ENCODE results near the gene MUS81. TPM values are rescaled to one million over a fixed set of nuclear protein-coding genes. Genes with fewer than 3 reads are reported as not detected.

Gene MUS81
- total and polyA plus RNA-seq, 2 of the 13 experiments (the other 11 are each of a cell fraction or from before 2014, with no cell fraction given) = 25.6 to 30.2 TPM

DNA sequence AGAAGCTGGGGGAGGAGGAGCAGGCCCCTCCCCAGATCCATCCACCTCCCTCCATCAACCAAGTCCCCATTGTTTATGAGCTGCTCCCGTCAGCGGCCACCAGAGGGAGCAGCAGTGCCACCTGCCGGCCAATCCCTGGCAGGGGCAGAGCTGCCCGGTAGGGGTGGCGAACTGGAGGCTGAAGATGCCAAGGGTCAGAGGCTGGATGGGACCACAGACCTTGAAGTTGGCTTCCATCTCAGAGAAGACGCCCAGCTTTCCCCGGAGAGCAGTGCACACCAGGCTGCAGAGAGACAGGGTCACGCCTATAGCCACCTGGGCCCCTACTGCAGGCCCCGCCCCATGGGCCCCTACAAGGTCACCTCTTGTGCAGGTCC is 24.5 kb downstream of the MUS81 start (continued):
- TF ChIP-seq, protein P1, sequence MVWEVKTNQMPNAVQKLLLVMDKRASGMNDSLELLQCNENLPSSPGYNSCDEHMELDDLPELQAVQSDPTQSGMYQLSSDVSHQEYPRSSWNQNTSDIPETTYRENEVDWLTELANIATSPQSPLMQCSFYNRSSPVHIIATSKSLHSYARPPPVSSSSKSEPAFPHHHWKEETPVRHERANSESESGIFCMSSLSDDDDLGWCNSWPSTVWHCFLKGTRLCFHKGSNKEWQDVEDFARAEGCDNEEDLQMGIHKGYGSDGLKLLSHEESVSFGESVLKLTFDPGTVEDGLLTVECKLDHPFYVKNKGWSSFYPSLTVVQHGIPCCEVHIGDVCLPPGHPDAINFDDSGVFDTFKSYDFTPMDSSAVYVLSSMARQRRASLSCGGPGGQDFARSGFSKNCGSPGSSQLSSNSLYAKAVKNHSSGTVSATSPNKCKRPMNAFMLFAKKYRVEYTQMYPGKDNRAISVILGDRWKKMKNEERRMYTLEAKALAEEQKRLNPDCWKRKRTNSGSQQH (CRISPR knock-in tag; IDR thresholded peaks at IDR 0.05; ENCODE audit: low read depth) = no peak
- TF ChIP-seq WIZ (CRISPR knock-in tag; IDR thresholded peaks at IDR 0.05) = no peak
- no peak for TF ChIP-seq ZKSCAN8 (CRISPR knock-in tag; IDR thresholded peaks at IDR 0.05; ENCODE audit: borderline replicate concordance)
- TF ChIP-seq DNMT3B (CRISPR knock-in tag; conservative IDR thresholded peaks at IDR 0.05) = no peak
- TF ChIP-seq, protein P2, sequence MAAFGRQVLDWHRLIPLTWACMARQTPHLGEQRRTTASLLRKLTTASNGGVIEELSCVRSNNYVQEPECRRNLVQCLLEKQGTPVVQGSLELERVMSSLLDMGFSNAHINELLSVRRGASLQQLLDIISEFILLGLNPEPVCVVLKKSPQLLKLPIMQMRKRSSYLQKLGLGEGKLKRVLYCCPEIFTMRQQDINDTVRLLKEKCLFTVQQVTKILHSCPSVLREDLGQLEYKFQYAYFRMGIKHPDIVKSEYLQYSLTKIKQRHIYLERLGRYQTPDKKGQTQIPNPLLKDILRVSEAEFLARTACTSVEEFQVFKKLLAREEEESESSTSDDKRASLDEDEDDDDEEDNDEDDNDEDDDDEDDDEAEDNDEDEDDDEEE (CRISPR knock-in tag; IDR thresholded peaks at IDR 0.05) = no peak
- TF ChIP-seq NRL (CRISPR knock-in tag; IDR thresholded peaks at IDR 0.05; ENCODE audit: borderline replicate concordance) = no peak
- peak; percentile 68; the same call in 1 of the 2 replicates for TF ChIP-seq ZNF788 (CRISPR knock-in tag; IDR thresholded peaks at IDR 0.05; ENCODE audit: borderline replicate concordance)
- TF ChIP-seq CREB1 (IDR thresholded peaks at IDR 0.05) = no peak
- TF ChIP-seq CREB1 (CRISPR knock-in tag; IDR thresholded peaks at IDR 0.05) = no peak
- TF ChIP-seq ZFAT (CRISPR knock-in tag; conservative IDR thresholded peaks at IDR 0.05) = no peak
- TF ChIP-seq CHD2 (IDR thresholded peaks at IDR 0.05; ENCODE audit: low read depth, low read length) = no peak
- TF ChIP-seq ZNF160 (CRISPR knock-in tag; IDR thresholded peaks at IDR 0.05) = no peak
- TF ChIP-seq, protein P3, sequence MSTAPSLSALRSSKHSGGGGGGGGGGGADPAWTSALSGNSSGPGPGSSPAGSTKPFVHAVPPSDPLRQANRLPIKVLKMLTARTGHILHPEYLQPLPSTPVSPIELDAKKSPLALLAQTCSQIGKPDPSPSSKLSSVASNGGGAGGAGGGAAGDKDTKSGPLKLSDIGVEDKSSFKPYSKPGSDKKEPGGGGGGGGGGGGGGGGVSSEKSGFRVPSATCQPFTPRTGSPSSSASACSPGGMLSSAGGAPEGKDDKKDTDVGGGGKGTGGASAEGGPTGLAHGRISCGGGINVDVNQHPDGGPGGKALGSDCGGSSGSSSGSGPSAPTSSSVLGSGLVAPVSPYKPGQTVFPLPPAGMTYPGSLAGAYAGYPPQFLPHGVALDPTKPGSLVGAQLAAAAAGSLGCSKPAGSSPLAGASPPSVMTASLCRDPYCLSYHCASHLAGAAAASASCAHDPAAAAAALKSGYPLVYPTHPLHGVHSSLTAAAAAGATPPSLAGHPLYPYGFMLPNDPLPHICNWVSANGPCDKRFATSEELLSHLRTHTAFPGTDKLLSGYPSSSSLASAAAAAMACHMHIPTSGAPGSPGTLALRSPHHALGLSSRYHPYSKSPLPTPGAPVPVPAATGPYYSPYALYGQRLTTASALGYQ (CRISPR knock-in tag; IDR thresholded peaks at IDR 0.05) = no peak
- TF ChIP-seq AGO2 (optimal IDR thresholded peaks at IDR 0.05; ENCODE audit: low read depth, low read length) = peak; percentile 24
- no peak for TF ChIP-seq PTBP1 (IDR thresholded peaks at IDR 0.05; ENCODE audit: low read depth, low read length, poor library complexity, severe bottlenecking)
- TF ChIP-seq DMAP1 (CRISPR knock-in tag; IDR thresholded peaks at IDR 0.05) = no peak
- no peak for TF ChIP-seq RBFOX2 (IDR thresholded peaks at IDR 0.05; ENCODE audit: low read depth, low read length)
- no peak for TF ChIP-seq NCOR1 (IDR thresholded peaks at IDR 0.05; ENCODE audit: borderline replicate concordance, low read length)
- TF ChIP-seq ELF3 (CRISPR knock-in tag; IDR thresholded peaks at IDR 0.05) = peak; percentile 40; the same call in 1 of the 2 replicates
- TF ChIP-seq, protein P4, sequence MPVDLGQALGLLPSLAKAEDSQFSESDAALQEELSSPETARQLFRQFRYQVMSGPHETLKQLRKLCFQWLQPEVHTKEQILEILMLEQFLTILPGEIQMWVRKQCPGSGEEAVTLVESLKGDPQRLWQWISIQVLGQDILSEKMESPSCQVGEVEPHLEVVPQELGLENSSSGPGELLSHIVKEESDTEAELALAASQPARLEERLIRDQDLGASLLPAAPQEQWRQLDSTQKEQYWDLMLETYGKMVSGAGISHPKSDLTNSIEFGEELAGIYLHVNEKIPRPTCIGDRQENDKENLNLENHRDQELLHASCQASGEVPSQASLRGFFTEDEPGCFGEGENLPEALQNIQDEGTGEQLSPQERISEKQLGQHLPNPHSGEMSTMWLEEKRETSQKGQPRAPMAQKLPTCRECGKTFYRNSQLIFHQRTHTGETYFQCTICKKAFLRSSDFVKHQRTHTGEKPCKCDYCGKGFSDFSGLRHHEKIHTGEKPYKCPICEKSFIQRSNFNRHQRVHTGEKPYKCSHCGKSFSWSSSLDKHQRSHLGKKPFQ (CRISPR knock-in tag; IDR thresholded peaks at IDR 0.05; ENCODE audit: insufficient replicate concordance) = no peak
- no peak for TF ChIP-seq TMF1 (CRISPR knock-in tag; IDR thresholded peaks at IDR 0.05; ENCODE audit: low read depth)
- TF ChIP-seq ZSCAN21 (CRISPR knock-in tag; IDR thresholded peaks at IDR 0.05; ENCODE audit: borderline replicate concordance) = no peak
- TF ChIP-seq PCBP2 (optimal IDR thresholded peaks at IDR 0.05; ENCODE audit: low read depth, low read length, poor library complexity, severe bottlenecking) = no peak
- peak; percentile 19 for TF ChIP-seq HNRNPLL (IDR thresholded peaks at IDR 0.05; ENCODE audit: low read depth, low read length, poor library complexity, severe bottlenecking)
- TF ChIP-seq ZNF232 (CRISPR knock-in tag; IDR thresholded peaks at IDR 0.05; ENCODE audit: borderline replicate concordance) = no peak
- no peak for TF ChIP-seq ZIK1 (CRISPR knock-in tag; IDR thresholded peaks at IDR 0.05; ENCODE audit: borderline replicate concordance, low read depth)
- no peak for TF ChIP-seq IKZF1 (IDR thresholded peaks at IDR 0.05)

Data from HepG2 (cell line).